Epithelial cell of prostate (primary cell): Measurements from ENCODE around the gene SEMA3E.

Experiments
- DNase-seq: peaks from one replicate; pipeline ENCODE4 v3.0.0-alpha.2; 2011; ENCODE audit warnings: low read depth, low spot score
- H3K27ac ChIP-seq: fragments of 450-650 bp; 2 replicates; pipeline ENCODE4 v1.5.1; 2017; ENCODE audit warnings: mild to moderate bottlenecking

Gene SEMA3E

GRCh38 chr7:83509255-83510021, 139.5 kb downstream of the SEMA3E start:
- H3K27ac ChIP-seq = no peak overlapping the region
- no peak for DNase-seq

DNA sequence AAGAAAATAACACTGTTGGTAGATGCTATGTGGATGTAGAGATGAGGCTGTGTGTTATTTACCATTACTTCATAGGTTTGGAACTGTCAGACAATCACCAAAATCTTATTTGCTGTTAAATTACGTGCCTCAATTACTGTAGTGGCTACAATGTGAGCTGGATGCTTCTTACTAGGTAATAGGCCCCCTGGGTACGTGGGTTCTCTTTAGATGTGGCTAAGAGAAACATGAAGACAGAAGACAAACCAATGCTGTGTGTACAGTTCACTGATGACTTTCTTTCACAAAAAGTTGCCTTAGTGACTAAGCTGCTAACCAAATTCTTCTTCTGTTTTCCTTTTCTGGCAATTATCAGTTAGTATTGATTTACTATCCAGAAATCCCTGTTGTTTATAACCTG, 144.6 kb downstream of the SEMA3E start:
- no peak for DNase-seq
- H3K27ac ChIP-seq = no peak overlapping the region

- no peak for DNase-seq
- H3K27ac ChIP-seq = no peak overlapping the region
These were observed 146.3 kb downstream of the SEMA3E start for GRCh38 chr7:83502636-83503035.

- H3K27ac ChIP-seq = no peak overlapping the region
- DNase-seq = no peak
These were observed 154.3 kb downstream of the SEMA3E start for GRCh38 chr7:83494683-83495082.

DNA sequence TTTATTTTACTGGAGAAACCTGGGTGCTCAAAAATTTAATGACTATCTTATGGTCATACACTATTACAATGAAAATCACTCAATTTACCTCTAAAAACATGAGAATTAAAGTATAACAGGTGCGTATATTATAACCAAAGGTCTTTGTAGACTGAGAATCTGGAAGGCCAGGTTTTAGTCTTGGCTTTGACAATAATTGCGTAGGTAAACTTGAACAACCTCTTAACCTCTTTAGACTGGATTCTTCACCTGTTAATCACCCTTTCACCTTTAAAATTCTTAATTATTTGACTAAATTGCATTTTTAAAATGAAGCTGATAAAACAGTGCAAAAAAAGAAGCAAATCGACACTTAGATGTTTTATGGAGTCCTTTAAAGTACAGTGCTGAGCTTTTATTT, 156.1 kb downstream of the SEMA3E start:
- DNase-seq = no peak
- no peak overlapping the region for H3K27ac ChIP-seq

GRCh38 chr7:83487801-83488200, 161.1 kb downstream of the SEMA3E start:
- DNase-seq = no peak
- H3K27ac ChIP-seq = no peak overlapping the region

GRCh38 chr7:83486957-83487356, 162.0 kb downstream of the SEMA3E start:
- peak overlapping the region; percentile 46 for H3K27ac ChIP-seq
- no peak for DNase-seq

DNA sequence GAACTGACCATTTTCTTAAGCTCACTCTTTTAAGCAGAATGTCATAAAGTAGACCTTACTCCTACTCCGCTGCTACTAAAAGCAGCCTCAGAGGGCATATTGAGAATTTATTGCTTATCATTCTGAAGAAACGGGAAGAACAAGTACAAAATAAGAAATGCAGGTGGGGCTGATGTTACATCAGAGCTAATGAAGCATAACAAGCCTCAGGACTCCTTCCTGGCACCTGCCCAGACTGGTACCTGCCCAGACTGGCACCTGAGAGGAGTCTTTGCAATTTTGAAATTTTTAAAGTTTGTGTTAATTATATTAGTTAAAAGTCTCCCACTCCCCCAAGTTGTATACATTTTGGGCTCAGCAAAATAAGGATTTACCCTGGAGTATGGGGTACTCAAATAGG, 162.4 kb downstream of the SEMA3E start:
- peak overlapping the region; percentile 46 for H3K27ac ChIP-seq
- DNase-seq = peak; percentile 46

- DNase-seq = no peak
- H3K27ac ChIP-seq = no peak overlapping the region
These were observed 164.1 kb downstream of the SEMA3E start for GRCh38 chr7:83484826-83485225.

DNA sequence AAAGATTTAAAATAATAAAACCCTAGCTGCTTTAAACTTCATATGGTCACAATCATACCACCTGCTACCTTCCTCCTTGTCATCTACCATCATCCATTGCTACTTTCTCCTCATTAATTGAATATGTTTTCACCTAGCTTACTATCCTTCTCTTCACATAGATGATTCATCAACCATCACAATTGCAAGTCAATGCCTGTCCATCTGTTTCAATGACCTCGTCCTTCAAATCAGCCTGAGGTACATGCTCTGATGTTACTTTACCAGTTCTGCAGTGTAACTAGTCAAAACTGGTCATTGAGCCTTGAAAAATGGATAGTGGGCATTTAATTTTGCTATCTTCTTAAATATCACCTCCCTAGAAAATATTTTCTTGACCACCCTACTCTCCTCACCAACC, 164.7 kb downstream of the SEMA3E start:
- H3K27ac ChIP-seq = no peak overlapping the region
- DNase-seq = peak; percentile 16

- no peak overlapping the region for H3K27ac ChIP-seq
- DNase-seq = no peak
These were observed 170.3 kb downstream of the SEMA3E start for GRCh38 chr7:83478616-83479015.

GRCh38 chr7:83476511-83477050, 172.4 kb downstream of the SEMA3E start:
- H3K27ac ChIP-seq = no peak overlapping the region
- no peak for DNase-seq

DNA sequence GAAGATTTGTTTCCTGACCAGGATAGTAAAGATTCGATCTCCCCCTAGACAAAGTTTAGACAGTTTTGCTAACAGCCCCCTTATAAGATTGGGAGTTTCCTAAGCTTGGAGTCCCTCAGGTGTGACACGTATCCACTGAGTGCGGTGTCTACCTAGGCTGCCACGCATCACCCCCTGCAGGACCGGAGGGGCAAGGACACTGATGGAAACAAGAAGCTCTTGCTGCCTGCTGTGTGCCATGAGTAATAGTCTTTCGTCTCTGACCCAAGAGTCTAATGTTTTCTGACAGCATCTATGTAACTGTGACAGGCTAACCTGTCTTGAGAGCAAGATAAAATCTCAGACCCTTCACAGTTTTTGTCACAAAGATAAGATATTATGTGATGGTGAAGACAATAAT, 173.5 kb downstream of the SEMA3E start:
- H3K27ac ChIP-seq = no peak overlapping the region
- no peak for DNase-seq

DNA sequence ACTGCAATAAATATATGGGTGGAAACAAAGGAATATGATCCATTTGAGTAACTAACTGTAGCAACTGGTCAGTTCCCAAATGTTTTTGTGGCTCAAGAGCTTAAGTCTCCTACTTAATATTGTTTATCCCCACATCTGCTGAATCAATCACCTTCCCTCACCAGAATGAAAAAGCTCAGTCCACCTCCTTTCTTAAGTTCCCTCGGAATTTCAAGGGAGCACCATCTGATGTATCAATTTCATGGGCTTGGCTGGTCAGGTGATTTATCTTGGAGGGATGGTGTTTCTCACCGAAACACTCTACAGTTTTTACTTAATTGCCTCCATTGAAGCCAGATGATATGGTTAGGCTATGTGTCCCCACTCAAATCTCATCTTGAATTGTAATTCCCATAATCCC, 176.6 kb downstream of the SEMA3E start:
- no peak for DNase-seq
- no peak overlapping the region for H3K27ac ChIP-seq

DNA sequence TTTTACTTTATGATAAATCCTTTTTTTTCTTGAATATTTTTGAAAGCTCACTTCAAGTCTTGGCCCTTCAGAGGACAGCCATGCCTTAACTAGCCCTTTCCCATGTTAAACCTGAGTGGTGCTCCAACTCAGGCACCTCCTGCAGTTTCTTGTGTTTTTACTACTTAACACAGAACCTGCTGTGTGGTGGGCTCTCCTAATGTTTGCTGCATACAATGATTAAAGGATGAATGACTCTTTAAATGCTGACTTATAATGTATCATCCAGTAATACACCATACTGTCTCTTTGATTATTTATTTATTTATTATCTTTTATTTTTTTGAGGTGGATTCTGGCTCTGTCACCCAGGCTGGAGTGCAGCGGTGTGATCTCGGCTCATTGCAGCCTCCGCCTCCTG, 179.4 kb downstream of the SEMA3E start:
- DNase-seq = no peak
- H3K27ac ChIP-seq = no peak overlapping the region

- DNase-seq = peak; percentile 24
- H3K27ac ChIP-seq = peak overlapping the region; percentile 52
These were observed 179.9 kb downstream of the SEMA3E start for GRCh38 chr7:83469076-83469475.

- H3K27ac ChIP-seq = peak overlapping the region; percentile 52
- DNase-seq = peak; percentile 97
These were observed 180.6 kb downstream of the SEMA3E start for GRCh38 chr7:83468251-83468739.

DNA sequence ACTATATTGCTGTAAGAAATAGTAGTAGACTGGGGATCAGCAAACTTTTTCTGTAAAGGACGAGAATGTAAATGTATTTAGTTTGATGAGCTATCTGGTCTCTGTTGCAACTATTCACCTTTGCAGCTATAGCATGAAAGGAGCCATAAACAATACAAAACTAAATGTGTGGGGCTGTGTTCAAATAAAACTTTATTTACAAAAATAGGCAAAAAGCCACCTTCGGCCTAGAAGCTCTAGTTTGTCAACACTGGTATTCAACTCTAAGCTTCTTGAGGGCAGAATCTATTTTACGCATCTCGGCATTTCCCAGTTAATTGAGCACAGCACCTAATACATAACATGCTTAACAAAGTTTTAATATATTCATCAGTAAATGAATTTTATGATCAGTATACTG, 181.4 kb downstream of the SEMA3E start:
- no peak for DNase-seq

GRCh38 chr7:83466956-83467355, 182.0 kb downstream of the SEMA3E start:
- no peak for DNase-seq
- H3K27ac ChIP-seq = no peak overlapping the region

More for the DNA sequence above, 181.4 kb downstream of the SEMA3E start:
- no peak overlapping the region for H3K27ac ChIP-seq

DNA sequence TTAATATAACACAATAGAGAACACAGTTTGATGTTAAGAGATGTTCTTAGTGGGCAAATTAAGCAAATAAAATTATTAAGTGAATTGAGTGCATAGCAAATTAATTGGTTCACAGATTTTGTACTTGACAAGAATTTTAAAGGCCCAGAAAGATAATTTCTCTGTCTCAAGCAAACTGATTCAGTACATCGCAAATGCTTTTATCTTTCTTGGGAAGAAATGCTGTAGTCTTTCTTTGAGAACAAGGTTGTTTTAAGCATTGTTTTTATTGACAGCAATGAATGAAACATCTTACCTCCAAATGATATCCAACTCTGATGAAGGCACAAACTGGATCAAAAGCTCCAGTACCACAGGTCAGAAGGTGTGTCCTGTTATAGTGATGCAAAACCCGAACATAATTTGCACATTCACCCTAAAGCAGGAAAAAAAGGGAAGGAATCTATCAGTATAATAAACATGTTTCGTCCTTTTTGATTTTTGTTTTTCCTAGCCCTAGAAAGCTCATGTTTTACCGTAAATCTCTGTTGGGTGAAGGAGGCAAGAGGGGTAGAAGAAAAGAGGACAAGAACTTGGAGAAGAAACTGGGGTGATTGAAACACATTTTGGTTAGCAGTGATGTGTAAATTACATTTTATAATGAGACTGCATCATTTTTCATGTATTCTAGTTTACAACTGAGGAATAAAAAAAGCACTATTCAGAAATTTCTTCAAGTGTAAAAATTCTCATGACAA, 182.6 kb downstream of the SEMA3E start:
- no peak overlapping the region for H3K27ac ChIP-seq
- DNase-seq = no peak

DNA sequence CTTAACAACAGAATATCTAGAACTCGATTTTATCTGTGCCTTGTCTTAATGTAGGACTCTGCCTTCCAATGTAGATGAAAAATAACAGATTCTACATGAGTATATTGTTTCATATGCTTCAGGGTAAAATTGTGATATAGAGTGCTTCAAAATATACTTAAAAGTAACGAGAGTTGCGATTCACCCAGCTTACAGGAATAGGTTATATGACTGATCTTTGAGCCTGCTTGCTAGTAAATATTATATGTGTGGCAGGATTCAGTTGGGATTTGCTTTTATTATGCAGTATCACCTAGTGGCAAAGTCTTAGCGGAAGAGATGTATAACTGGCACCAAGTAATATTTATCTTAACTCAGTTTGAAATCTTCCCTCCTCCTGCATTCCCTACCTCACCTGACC, 183.3 kb downstream of the SEMA3E start:
- DNase-seq = no peak

More for the DNA sequence above, 183.3 kb downstream of the SEMA3E start:
- H3K27ac ChIP-seq = no peak overlapping the region
